ENCODE data around the gene AVPR1B.

DNA sequence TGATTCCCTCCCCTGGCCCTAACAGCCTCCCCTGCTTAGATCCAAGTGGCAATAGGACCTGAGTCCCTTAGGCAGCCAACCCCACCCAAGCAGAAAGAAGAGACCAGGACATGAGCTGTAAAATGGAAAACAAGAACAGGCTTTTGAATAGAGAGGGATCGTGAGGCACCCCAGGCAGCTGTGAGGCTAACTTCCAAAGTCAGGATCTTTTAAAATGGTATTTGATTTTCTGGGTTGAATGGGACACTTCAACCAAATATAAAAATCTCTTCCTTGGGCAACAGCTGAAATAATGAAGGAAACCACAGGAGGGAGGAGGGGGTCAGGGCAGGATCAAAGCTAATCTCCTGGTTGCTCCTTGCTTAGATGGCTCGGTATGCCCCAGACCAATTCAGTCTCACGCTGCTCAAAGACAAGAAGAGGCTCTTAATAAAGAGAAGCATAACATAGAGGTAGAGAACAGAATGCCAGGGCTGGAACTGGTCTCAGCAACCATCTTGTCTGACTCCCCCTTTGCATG is 28.6 kb upstream of the AVPR1B start:
- TF ChIP-seq, protein P1, sequence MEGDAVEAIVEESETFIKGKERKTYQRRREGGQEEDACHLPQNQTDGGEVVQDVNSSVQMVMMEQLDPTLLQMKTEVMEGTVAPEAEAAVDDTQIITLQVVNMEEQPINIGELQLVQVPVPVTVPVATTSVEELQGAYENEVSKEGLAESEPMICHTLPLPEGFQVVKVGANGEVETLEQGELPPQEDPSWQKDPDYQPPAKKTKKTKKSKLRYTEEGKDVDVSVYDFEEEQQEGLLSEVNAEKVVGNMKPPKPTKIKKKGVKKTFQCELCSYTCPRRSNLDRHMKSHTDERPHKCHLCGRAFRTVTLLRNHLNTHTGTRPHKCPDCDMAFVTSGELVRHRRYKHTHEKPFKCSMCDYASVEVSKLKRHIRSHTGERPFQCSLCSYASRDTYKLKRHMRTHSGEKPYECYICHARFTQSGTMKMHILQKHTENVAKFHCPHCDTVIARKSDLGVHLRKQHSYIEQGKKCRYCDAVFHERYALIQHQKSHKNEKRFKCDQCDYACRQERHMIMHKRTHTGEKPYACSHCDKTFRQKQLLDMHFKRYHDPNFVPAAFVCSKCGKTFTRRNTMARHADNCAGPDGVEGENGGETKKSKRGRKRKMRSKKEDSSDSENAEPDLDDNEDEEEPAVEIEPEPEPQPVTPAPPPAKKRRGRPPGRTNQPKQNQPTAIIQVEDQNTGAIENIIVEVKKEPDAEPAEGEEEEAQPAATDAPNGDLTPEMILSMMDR (IDR thresholded peaks at IDR 0.05) = no peak
- no peak for TF ChIP-seq POLR2A (IDR thresholded peaks at IDR 0.05)

Measured in heart left ventricle (tissue), 13 donors.